A673 (cell line): ENCODE measurements around the gene HMX1. TPM values are rescaled to one million over a fixed set of nuclear protein-coding genes. Genes with fewer than 3 reads are reported as not detected.

Source experiments
- BruUV-seq: library from RNA; stranded (reverse); fragments of 400-500 nt; replicated peaks from 2 replicates; lab custom pipeline; 2021; lab: Mats Ljungman, UMichigan
- CTCF ChIA-PET: fragments of 300-600 bp; sonication (Branson Sonifier 250); formaldehyde crosslinking; loops from one replicate; lab custom pipeline; 2022; ENCODE audit warnings: antibody characterized with exemption; lab: Charles Lee
- POLR2A ChIA-PET: fragments of 300-600 bp; sonication (Branson Sonifier 250); formaldehyde crosslinking; loops from one replicate; lab custom pipeline; 2022; ENCODE audit warnings: antibody characterized with exemption; ENCODE audit not compliant: low non-redundant PET; lab: Charles Lee
- DNase-seq: peaks from one replicate; pipeline ENCODE4 v3.0.0-alpha.2; 2015; ENCODE audit warnings: low spot score
- H3K27ac ChIP-seq: fragments of 200-600 bp; sonication (generic); 2 replicates; pipeline ENCODE4 v1.5.1; 2016; ENCODE audit warnings: mixed run types, low read depth, mild to moderate bottlenecking, mixed read lengths, antibody characterized with exemption, low read length; ENCODE audit not compliant: poor library complexity, severe bottlenecking
- H3K27me3 ChIP-seq: fragments of 200-600 bp; sonication (generic); replicated peaks from 2 replicates; pipeline ENCODE4 v1.6.1; 2017; ENCODE audit warnings: mixed run types, low read depth, mild to moderate bottlenecking, mixed read lengths, antibody characterized with exemption, low read length; ENCODE audit not compliant: insufficient read depth, poor library complexity
- H3K36me3 ChIP-seq: fragments of 200-600 bp; sonication (generic); 2 replicates; pipeline ENCODE4 v1.6.1; 2016; ENCODE audit warnings: mixed run types, mild to moderate bottlenecking, mixed read lengths, antibody characterized with exemption, low read length; ENCODE audit not compliant: insufficient read depth, poor library complexity, severe bottlenecking
- H3K4me1 ChIP-seq: fragments of 200-600 bp; sonication (generic); 2 replicates; pipeline ENCODE4 v1.6.1; 2017; ENCODE audit warnings: mixed run types, mild to moderate bottlenecking, mixed read lengths, antibody characterized with exemption, low read length; ENCODE audit not compliant: insufficient read depth, poor library complexity, severe bottlenecking
- H3K4me3 ChIP-seq: fragments of 200-600 bp; sonication (generic); 2 replicates; pipeline ENCODE4 v1.5.1; 2016; ENCODE audit warnings: low read depth, mixed run types, mild to moderate bottlenecking, mixed read lengths, low read length; ENCODE audit not compliant: poor library complexity, severe bottlenecking
- H3K9me3 ChIP-seq: fragments of 200-600 bp; sonication (generic); 2 replicates; pipeline ENCODE4 v1.6.1; 2016; ENCODE audit warnings: mixed run types, low read depth, mild to moderate bottlenecking, mixed read lengths, antibody characterized with exemption, low read length; ENCODE audit not compliant: poor library complexity, severe bottlenecking
- EZH2 ChIP-seq: fragments of 200-600 bp; sonication (generic); IDR thresholded peaks from 2 replicates; pipeline ENCODE4 v1.6.1; 2017; ENCODE audit warnings: borderline replicate concordance, low read depth, mild to moderate bottlenecking, mixed read lengths, antibody characterized with exemption, low read length; ENCODE audit not compliant: poor library complexity, severe bottlenecking
- intact Hi-C: fragments of 100-400 bp; cut with micrococcal nuclease; formaldehyde crosslinking; loops from one replicate; pipeline ENCODE4 v1.10.0; 2022; ENCODE audit not compliant: unreplicated experiment
- total RNA-seq: library from RNA; stranded (reverse); gene quantifications from 2 replicates; pipeline ENCODE4 v1.2.3, GENCODE V29; 2021
- TF ChIP-seq, protein P1 (sequence below): fragments of 300-800, 200-600 bp; sonication (generic); conservative IDR thresholded peaks from 2 replicates; pipeline ENCODE4 v1.5.1; 2017; ENCODE audit warnings: low read depth, mild to moderate bottlenecking, antibody characterized with exemption, low read length, moderate library complexity, mixed read lengths

The HMX1 gene
- total RNA-seq, 1 experiment from 2014 or later: 0.26 TPM

DNA sequence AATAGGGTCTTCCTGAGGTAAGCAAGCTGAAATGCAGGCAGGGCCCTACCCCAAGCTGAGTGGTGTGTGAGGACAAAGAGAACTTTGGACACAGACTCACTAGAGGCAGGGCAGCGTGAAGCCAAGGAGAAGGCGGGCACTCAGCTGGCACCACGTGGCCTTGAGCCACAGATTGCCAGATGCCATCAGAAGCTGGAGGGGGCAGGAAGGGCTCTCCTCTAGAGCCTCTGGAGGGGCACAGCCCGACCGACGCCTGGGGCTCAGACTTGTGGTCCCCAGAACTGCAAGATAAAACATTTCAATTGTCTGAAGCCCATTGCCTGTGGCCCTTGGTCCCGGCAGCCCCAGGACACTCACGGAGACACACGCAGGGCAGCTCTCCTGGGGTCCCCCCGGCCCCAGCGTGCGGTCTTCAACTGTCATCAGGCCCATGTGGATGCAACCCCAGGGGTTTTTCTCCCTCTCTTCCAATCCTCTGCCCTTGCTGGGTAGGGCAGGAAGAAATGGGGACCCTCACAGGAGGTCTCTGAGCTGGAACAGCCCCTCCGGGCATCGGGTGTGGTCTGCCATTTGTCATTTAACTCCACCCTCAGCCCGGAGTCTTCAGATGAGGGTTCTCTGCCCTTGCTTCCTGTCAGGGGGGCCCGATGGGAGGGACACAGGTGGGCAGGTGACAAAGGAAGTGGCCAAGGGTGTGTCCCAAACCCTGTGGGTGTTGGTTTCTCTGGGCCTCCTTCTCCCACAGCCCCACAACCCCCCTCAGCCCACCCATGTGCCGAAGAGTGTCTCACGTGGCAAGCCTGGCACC lies 22.2 kb downstream of the HMX1 start:
- no TSS peak for BruUV-seq
- H3K27me3 ChIP-seq: peaks cover 12% of the 10 kb centered on the region
- H3K27ac ChIP-seq: no peak overlapping the region
- TF ChIP-seq, protein P1, sequence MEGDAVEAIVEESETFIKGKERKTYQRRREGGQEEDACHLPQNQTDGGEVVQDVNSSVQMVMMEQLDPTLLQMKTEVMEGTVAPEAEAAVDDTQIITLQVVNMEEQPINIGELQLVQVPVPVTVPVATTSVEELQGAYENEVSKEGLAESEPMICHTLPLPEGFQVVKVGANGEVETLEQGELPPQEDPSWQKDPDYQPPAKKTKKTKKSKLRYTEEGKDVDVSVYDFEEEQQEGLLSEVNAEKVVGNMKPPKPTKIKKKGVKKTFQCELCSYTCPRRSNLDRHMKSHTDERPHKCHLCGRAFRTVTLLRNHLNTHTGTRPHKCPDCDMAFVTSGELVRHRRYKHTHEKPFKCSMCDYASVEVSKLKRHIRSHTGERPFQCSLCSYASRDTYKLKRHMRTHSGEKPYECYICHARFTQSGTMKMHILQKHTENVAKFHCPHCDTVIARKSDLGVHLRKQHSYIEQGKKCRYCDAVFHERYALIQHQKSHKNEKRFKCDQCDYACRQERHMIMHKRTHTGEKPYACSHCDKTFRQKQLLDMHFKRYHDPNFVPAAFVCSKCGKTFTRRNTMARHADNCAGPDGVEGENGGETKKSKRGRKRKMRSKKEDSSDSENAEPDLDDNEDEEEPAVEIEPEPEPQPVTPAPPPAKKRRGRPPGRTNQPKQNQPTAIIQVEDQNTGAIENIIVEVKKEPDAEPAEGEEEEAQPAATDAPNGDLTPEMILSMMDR: no peak
- no peak for TF ChIP-seq EZH2
- POLR2A ChIA-PET: interaction anchor here (0.5 kb wide), 1 partner anchor 739 kb away, joined by 3 read pairs; no protein-coding TSS in a partner anchor
- CTCF ChIA-PET: no interaction called here
- intact Hi-C loops: no loop called here
- H3K9me3 ChIP-seq: no peaks in the 10 kb centered on the region
- no peak overlapping the region for H3K4me3 ChIP-seq
- no peaks in the 10 kb centered on the region for H3K4me1 ChIP-seq
- DNase-seq: no peak
- no peaks in the 10 kb centered on the region for H3K36me3 ChIP-seq

DNA sequence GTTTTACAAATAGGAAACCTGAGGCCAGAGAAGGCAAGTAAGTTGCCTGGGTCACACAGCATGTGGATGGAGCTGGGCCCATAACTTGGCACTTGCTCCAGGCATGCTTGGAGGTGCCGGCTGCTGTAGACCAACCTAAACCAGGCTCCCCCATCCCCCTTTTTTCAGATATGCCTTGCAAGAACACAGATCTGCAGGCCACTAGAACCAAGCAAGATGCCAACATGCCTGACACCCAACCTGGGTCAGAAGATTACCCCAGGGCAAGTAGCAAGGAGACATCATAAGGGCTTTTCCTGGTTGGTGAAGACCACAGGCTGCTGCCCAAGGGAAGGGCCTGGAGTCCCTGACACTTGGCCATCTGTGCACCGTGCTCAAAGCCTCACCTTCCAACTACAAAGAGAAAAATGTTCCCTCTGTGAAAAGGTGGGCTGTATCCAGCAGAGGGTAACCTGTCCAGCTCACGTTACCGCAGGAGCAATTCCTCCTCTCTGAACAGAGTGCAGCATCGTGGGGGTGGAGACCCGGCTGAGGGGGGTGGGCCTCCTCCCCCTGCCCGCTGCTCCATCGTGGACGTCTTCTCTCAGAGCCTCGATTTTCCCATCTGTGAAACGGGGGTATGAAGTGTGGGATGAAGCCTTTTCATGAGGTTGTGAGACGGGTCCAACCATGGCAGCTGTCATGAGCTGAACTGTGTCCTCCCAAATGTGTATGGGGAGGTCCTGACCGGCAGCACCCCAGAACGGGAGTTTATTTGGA lies 23.0 kb downstream of the HMX1 start:
- peaks cover 7% of the 10 kb centered on the region for H3K27me3 ChIP-seq

DNA sequence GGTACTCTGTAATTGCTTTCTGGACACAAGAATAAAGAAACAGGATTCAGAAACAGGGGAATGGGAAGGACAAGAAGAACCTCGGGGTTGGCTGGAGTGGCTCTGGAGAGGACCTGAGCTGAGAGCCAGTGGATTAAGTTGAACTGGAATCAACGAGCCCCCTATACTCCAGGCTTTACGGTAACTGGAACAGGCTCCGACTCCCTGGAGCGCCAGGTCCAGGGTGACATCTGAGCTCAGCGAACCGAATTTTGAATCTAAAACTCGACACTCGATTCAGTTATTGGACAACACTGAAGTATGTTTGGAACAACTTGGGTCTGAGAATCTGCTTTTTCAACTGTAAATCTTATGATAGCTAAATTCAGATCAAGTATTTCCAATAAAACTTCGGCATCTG lies 23.9 kb downstream of the HMX1 start:
- POLR2A ChIA-PET: no interaction called here
- CTCF ChIA-PET: no interaction called here
- H3K27ac ChIP-seq: no peak overlapping the region
- no peak overlapping the region for H3K4me3 ChIP-seq
- H3K4me1 ChIP-seq: no peaks in the 10 kb centered on the region
- H3K9me3 ChIP-seq: peaks cover 4% of the 10 kb centered on the region
- no peak for DNase-seq
- intact Hi-C loops: no loop called here
- H3K27me3 ChIP-seq: peaks cover 7% of the 10 kb centered on the region
- no TSS peak for BruUV-seq
- no peak for TF ChIP-seq EZH2
- TF ChIP-seq, protein P1: no peak
- H3K36me3 ChIP-seq: no peaks in the 10 kb centered on the region

More for the DNA sequence above, 23.0 kb downstream of the HMX1 start:
- intact Hi-C loops: no loop called here
- no peak for DNase-seq
- no peak overlapping the region for H3K4me3 ChIP-seq
- H3K27ac ChIP-seq: no peak overlapping the region
- CTCF ChIA-PET: no interaction called here
- no peaks in the 10 kb centered on the region for H3K4me1 ChIP-seq
- POLR2A ChIA-PET: interaction anchor here (0.5 kb wide), 1 partner anchor 739 kb away, joined by 3 read pairs; no protein-coding TSS in a partner anchor
- BruUV-seq: no TSS peak
- no peaks in the 10 kb centered on the region for H3K36me3 ChIP-seq
- peaks cover 3% of the 10 kb centered on the region for H3K9me3 ChIP-seq
- no peak for TF ChIP-seq EZH2
- TF ChIP-seq, protein P1: no peak
